GM21526 (cell line): Measurements from ENCODE around the gene MRGPRX4.

Source experiments
- ATAC-seq: cut with Tn5 transposase; IDR thresholded peaks from one replicate; pipeline ENCODE4 v1.9.1; 2021; ENCODE audit warnings: moderate library complexity; ENCODE audit not compliant: unreplicated experiment, low FRiP score

Gene MRGPRX4

DNA sequence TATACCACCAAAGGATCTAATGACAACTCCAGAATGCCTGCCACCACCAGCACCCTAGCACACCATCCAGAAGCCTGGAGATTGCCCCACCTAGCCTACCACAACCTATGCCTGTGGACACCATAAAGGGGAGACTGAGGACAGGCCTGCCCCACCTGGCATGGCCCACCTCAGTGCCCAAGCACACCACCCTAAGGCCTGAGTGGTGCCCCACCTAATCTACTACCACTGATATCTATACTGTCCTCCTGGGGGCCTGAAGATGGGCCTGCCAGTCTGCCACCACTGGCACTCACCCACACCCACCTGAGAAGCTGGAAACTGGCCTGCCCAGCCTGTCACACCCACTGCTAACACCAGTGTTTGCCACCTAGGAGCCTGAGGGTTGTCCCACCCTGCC, 32.1 kb downstream of the MRGPRX4 start:
- ATAC-seq: no peak

DNA sequence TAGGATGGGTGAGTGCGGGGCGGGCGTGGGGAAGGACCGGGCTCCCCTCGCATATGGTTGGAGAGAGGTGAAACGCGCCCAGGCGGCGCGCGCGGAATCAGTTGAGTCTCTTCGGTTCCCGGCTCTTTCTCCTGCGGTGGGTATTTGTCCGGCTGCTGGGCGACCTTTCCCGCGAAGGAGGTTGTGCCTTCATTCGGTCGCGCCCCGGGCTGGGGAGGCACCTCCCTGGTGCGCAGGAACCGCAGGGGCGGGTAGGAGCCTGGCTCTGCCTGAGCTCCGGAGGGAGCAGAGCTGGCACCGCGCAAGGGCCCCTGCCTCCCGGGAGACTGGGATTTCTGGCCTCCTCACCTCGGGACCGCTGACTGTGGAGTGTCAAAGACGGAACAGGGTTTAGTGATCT, 36.4 kb downstream of the MRGPRX4 start:
- no peak for ATAC-seq

DNA sequence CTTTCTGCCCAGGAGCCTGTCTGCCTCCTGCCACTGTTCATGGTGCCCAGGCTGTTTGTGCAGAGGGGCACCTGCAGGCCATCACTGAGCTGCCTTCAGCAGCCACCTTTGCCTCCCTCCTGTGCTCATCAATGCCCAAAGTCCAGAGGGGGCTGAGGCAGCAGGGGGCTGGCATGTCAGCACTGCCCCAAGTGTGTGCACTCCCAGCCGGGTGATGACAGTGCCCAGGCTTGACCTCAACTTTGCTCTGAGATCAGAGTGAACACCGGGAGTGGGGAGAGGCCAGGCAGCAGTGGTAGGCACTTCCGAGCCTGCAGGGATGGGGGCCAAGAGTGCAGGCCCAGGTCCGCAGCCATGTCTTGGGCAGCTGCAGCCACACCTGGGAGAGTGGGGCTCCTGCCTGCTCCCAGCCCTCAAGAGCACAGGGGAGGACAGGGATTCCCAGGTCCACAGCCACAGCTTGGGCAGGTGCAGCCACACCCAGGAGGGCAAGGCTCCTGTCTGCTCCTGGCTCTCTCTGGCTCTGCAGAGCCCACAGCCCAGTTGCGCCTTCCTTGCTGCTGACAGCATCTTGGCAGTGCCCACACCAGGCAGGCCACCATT, 48.7 kb downstream of the MRGPRX4 start:
- no peak for ATAC-seq

DNA sequence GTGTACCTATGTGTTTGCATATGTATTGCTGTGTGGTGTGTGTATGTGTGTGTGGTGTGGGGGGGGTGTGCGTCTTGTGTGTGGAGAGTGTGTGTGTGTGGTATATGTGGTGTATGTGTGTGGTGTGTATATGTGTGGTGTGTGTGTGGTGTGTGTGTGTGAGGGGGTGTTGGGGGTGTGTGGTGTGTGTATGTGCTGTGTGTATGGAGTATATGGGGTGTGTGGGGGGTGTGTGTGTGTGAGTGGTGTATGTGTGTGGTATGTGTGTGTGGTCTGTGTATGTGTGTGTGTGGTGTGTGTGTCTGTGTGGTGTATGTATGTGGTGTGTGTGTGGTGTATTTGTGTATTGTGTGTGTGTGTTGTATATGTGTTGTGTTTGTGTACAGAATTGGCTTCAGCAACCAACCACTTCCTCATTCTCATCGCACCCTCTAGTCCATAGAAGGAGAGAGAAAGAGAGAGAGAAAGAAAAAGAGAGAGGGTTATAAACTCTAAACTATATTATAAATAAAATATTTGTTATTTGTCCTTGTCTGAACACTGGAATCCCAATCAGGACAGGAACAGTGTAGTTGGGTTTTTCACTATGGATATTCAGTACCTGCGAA, 50.3 kb downstream of the MRGPRX4 start:
- no peak for ATAC-seq
